K562 (cell line): ENCODE results near the gene CSMD2. TPM values are rescaled to one million over a fixed set of nuclear protein-coding genes. Genes with fewer than 3 reads are reported as not detected.
A peak's percentile ranks its signal among the peaks of the same experiment; 100 is the strongest.

Experiments used
- ATAC-seq: fragments of 200-7000 bp; cut with Tn5 transposase; 3 replicates; pipeline ENCODE4 v1.9.1; 2020; ENCODE audit warnings: moderate library complexity
- BruUV-seq: library from RNA; stranded (reverse); fragments of 400-500 nt; replicated peaks from 2 replicates; lab custom pipeline; 2021; lab: Mats Ljungman, UMichigan
- CTCF ChIA-PET: fragments of 300-600 bp; formaldehyde crosslinking; extraction: SDS; loops from one replicate; lab custom pipeline; 2021; ENCODE audit warnings: low intra/inter-chr PET ratio; lab: Yijun Ruan, JAX
- POLR2A ChIA-PET: fragments of 300-600, 350-650 bp; sonication (Branson Sonifier 250); formaldehyde crosslinking; extraction: SDS; loops from one replicate; lab custom pipeline; 2021; ENCODE audit warnings: antibody characterized with exemption, inconsistent platforms; lab: Yijun Ruan, JAX
- DNase-seq, 4 experiments: peaks; one replicate each; pipeline versions ENCODE4 v3.0.0 to v3.0.0-alpha.2; 2011 to 2018; ENCODE audit warnings: low spot score in 3 of 4, mixed read lengths in 3 of 4; ENCODE audit errors: extremely low read depth in 1 of 4
- FAIRE-seq: peaks from 2 replicates; lab custom pipeline; 2011; peaks lifted over from hg19 to GRCh38; lab: Jason Lieb, UNC
- H2AFZ ChIP-seq: 2 replicates; pipeline ENCODE4 v1.6.0; 2011; ENCODE audit warnings: low read depth, low read length, control low read depth, inconsistent platforms
- H3K27ac ChIP-seq: fragments of 200-600 bp; 3 replicates; pipeline ENCODE4 v1.8.0; 2011; ENCODE audit warnings: low read depth, mild to moderate bottlenecking, control low read depth, inconsistent platforms, low read length, moderate library complexity, mixed read lengths; ENCODE audit errors: extremely low read depth
- H3K27me3 ChIP-seq, 2 experiments: fragments of 300-600 bp in 1 of 2; 2 replicates in 1 of 2; 3 replicates in 1 of 2; pipeline versions ENCODE4 v1.6.0 to v1.8.0; 2011; ENCODE audit warnings: inconsistent platforms in 2 of 2, low read length in 2 of 2, mild to moderate bottlenecking in 1 of 2, mixed read lengths in 1 of 2, moderate library complexity in 1 of 2; ENCODE audit not compliant: control insufficient read depth in 2 of 2, insufficient read depth in 2 of 2
- H3K36me3 ChIP-seq: fragments of 300-600 bp; 3 replicates; pipeline ENCODE4 v1.8.0; 2011; ENCODE audit warnings: mild to moderate bottlenecking, low read length, inconsistent platforms; ENCODE audit not compliant: control insufficient read depth, insufficient read depth
- H3K4me1 ChIP-seq, 2 experiments: fragments of 200-600 bp in 1 of 2; replicated peaks in 1 of 2; 2 replicates in 1 of 2; 3 replicates in 1 of 2; pipeline versions ENCODE4 v1.5.1 to v1.8.0; 2011; ENCODE audit warnings: inconsistent platforms in 2 of 2, low read length in 2 of 2, mild to moderate bottlenecking in 1 of 2, mixed read lengths in 1 of 2, moderate library complexity in 1 of 2; ENCODE audit not compliant: control insufficient read depth in 2 of 2, insufficient read depth in 2 of 2
- H3K4me2 ChIP-seq: 2 replicates; pipeline ENCODE4 v1.6.1; 2011; ENCODE audit warnings: low read length, control low read depth, inconsistent platforms, mixed read lengths; ENCODE audit not compliant: insufficient read depth
- H3K4me3 ChIP-seq: fragments of 200-600 bp; sonication (generic), shearing (Covaris generic); 2 replicates; pipeline ENCODE4 v1.5.1; 2016; ENCODE audit warnings: control low read depth, inconsistent platforms
- H3K79me2 ChIP-seq: fragments of 200-600 bp; 3 replicates; pipeline ENCODE4 v1.8.0; 2011; ENCODE audit warnings: low read length, inconsistent platforms; ENCODE audit not compliant: control insufficient read depth, insufficient read depth
- H3K9ac ChIP-seq, 2 experiments: 2 replicates each; pipeline versions ENCODE4 v1.6.0 to v1.6.1; 2011; ENCODE audit warnings: low read depth in 2 of 2, low read length in 2 of 2, control low read depth in 1 of 2, inconsistent platforms in 1 of 2, mild to moderate bottlenecking in 1 of 2, mixed read lengths in 1 of 2; ENCODE audit not compliant: insufficient read depth in 1 of 2
- H3K9me1 ChIP-seq: one replicate; pipeline ENCODE4 v1.6.0; 2011; ENCODE audit warnings: inconsistent platforms, mild to moderate bottlenecking, low read length, moderate library complexity; ENCODE audit not compliant: control insufficient read depth, insufficient read depth
- H3K9me3 ChIP-seq: replicated peaks from 2 replicates; pipeline ENCODE4 v1.5.1; 2011; ENCODE audit warnings: low read depth, low read length, inconsistent platforms; ENCODE audit not compliant: control insufficient read depth, insufficient read depth
- H4K20me1 ChIP-seq: replicated peaks from 2 replicates; pipeline ENCODE4 v1.6.1; 2011; ENCODE audit warnings: low read length, inconsistent platforms, mixed read lengths; ENCODE audit not compliant: control insufficient read depth, insufficient read depth
- DACH1 ChIP-seq: fragments of 450-650 bp; IDR thresholded peaks from 2 replicates; pipeline ENCODE4 v1.6.1; 2018; ENCODE audit not compliant: partially characterized antibody
- ELF2 ChIP-seq: fragments of 250-450 bp; sonication (Bioruptor Pico); IDR thresholded peaks from 2 replicates; pipeline ENCODE4 v1.5.0; 2021; ENCODE audit warnings: mild to moderate bottlenecking
- PHF21A ChIP-seq: fragments of 450-650 bp; IDR thresholded peaks from 2 replicates; pipeline ENCODE4 v1.6.1; 2017; ENCODE audit warnings: low read depth, borderline replicate concordance
- POLR2AphosphoS5 ChIP-seq: IDR thresholded peaks from 2 replicates; pipeline ENCODE4 v1.6.1; 2011; ENCODE audit warnings: mild to moderate bottlenecking, low read depth, low read length, moderate library complexity; ENCODE audit not compliant: control insufficient read depth, insufficient read depth
- TCF3 ChIP-seq: sonication (generic); formaldehyde crosslinking; IDR thresholded peaks from 2 replicates; pipeline ENCODE4 v1.4.0; 2020; ENCODE audit warnings: mild to moderate bottlenecking, missing genetic modification reagents
- ZNF165 ChIP-seq: fragments of 250-450 bp; sonication (Bioruptor Pico); IDR thresholded peaks from 2 replicates; pipeline ENCODE4 v1.4.0; 2020; ENCODE audit warnings: borderline replicate concordance
- ZNF584 ChIP-seq: fragments of 200-800 bp; sonication (Bioruptor generic); IDR thresholded peaks from 2 replicates; pipeline ENCODE4 v1.6.1; 2016; ENCODE audit warnings: low read depth, mild to moderate bottlenecking, missing genetic modification characterization, missing compliant biosample characterization
- WGBS: fragments of 100-300 bp; shearing (Covaris generic); methylation state at CpG from one replicate; pipeline ENCODE4 v1.1.6; 2016; ENCODE audit warnings: low coverage, mixed read lengths; ENCODE audit not compliant: insufficient coverage; ENCODE audit errors: missing lambda C conversion rate; 5-methylcytosine and 5-hydroxymethylcytosine counted together
- in situ Hi-C: fragments of 300-500 bp; cut with MboI; formaldehyde crosslinking; loops from 4 replicates; pipeline ENCODE4 v1.15.0; 2018; ENCODE audit warnings: inconsistent platforms, mixed read lengths
- intact Hi-C: fragments of 100-400 bp; cut with micrococcal nuclease; formaldehyde crosslinking; loops from 2 replicates; pipeline ENCODE4 v1.14.2; 2022
- polyA plus RNA-seq, 8 experiments: library from polyadenylated mRNA; depleted of rRNA in 4 of 8; stranded (reverse) in 5 of 8; unstranded in 3 of 8; fragments of >200 nt; fragmentation: Nextera tagmentation in 2 of 8; fragmentation: Illumina TruSeq in 1 of 8; extraction: Ambion mirVana in 2 of 8; extraction: Trizol in 1 of 8; gene quantifications; 2 replicates each; pipeline versions ENCODE4 v1.2.1 to v1.2.3, GENCODE V29; 2011 to 2014; ENCODE audit warnings: inconsistent platforms in 1 of 8, missing spikeins in 1 of 8
- total RNA-seq, 7 experiments: library from RNA; depleted of rRNA in 6 of 7; stranded (reverse); fragments of >200 nt in 6 of 7; fragmentation: Illumina TruSeq in 2 of 7; extraction: Trizol in 2 of 7; gene quantifications; 2 replicates each; pipeline versions ENCODE4 v1.2.1 to v1.2.3, GENCODE V29; 2011 to 2021; ENCODE audit warnings: low replicate concordance in 1 of 7

The CSMD2 gene
- total and polyA plus RNA-seq, 9 of the 15 experiments (the other 6 are each of a cell fraction or from before 2014, with no cell fraction given), result not detected

DNA sequence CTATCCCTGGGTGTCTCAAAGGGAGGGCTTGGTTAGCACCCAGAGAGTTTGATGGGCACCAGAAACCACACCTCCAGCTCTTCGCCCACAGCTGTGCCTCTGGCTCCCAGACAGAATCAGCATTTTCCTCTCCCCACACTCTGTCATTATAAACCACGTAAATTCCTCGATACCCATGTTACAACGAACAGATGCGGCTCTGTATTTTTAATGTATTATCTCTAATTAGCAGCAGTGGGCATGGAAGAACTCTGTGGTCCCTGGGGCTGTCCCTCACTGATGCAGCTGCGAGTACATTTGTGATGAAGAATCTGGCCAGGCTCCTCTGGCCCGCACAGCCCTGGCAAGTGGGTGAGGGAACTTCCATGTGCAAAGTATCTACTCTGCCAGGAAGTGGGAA lies 290.4 kb downstream of the CSMD2 start:
- Histone ChIP-seq H4K20me1 (no peaks in the 10 kb centered on the region), H3K4me3 (no peak overlapping the region), H3K4me1 (no peaks in the 10 kb centered on the region), H3K9ac (no peak overlapping the region), H3K4me2 (no peak overlapping the region), H2AFZ (no peak overlapping the region), H3K79me2 (no peaks in the 10 kb centered on the region), H3K9me3 (no peaks in the 10 kb centered on the region; the same call in 1 of the 2 replicates), H3K27me3 (no peaks in the 10 kb centered on the region), H3K27ac (no peak overlapping the region), H3K36me3 (no peaks in the 10 kb centered on the region), H3K9me1 (no peaks in the 10 kb centered on the region)
- TF ChIP-seq ELF2 (CRISPR knock-in tag) (no peak), DACH1 (no peak), ZNF165 (CRISPR knock-in tag) (no peak), TCF3 (CRISPR knock-in tag) (no peak), PHF21A (no peak)
- FAIRE-seq (no peak), DNase-seq (no peak), ATAC-seq (no peak)
- CTCF ChIA-PET, result no interaction called here
- intact Hi-C loops (no loop called here), in situ Hi-C loops (no loop called here)
- BruUV-seq, result no TSS peak
- POLR2A ChIA-PET, result no interaction called here
- WGBS, result 1% methylated on average over 7 of the region's 7 CpGs

DNA sequence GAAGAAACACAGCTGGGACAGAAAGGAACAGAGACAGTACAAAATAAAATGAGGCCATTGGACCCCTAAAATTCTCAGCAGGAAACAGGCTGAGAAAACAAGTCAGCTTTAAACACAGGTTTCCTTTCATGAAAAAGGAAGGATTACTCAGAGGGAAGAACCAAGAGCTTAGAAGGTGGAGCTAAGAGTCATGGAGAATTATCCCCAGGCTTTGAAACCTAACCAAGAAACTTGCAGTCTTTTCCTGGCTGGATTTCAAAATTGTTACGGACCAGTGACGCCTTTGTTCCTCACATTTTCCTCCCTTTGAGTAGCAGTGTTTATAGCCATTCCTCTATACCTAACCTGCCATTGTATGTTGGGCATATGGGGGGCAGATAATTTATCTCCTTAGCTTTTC lies 292.3 kb downstream of the CSMD2 start:
- Histone ChIP-seq H3K27ac (no peak overlapping the region), H3K9me3 (no peaks in the 10 kb centered on the region; the same call in 1 of the 2 replicates), H3K4me2 (no peak overlapping the region), H3K79me2 (no peaks in the 10 kb centered on the region), H2AFZ (no peak overlapping the region), H3K4me3 (no peak overlapping the region), H3K4me1 (no peaks in the 10 kb centered on the region), H3K9ac (no peak overlapping the region), H3K9me1 (no peaks in the 10 kb centered on the region), H4K20me1 (no peaks in the 10 kb centered on the region), H3K27me3 (no peaks in the 10 kb centered on the region), H3K36me3 (no peaks in the 10 kb centered on the region)
- intact Hi-C loops, result no loop called here
- no peak for ATAC-seq
- in situ Hi-C loops, result no loop called here
- no TSS peak for BruUV-seq
- peak; percentile 74; the same call in 1 of the 2 replicates for TF ChIP-seq ZNF584 (CRISPR knock-in tag)
- no peak for TF ChIP-seq POLR2AphosphoS5
- ChIA-PET CTCF (no interaction called here), POLR2A (no interaction called here)
- 0% methylated on average over 2 of the region's 2 CpGs for WGBS
- DNase-seq, result no peak
- FAIRE-seq, result no peak
